HepG2 (cell line): ENCODE results near the gene TMEM125. TPM values are rescaled to one million over a fixed set of nuclear protein-coding genes. Genes with fewer than 3 reads are reported as not detected.

Source experiments
- ATAC-seq: fragments of 200-7000 bp; cut with Tn5 transposase; 3 replicates; pipeline ENCODE4 v1.9.1; 2020; ENCODE audit warnings: mild to moderate bottlenecking, moderate library complexity
- BruUV-seq: library from RNA; stranded (reverse); fragments of 400-500 nt; replicated peaks from 2 replicates; lab custom pipeline; 2021; lab: Mats Ljungman, UMichigan
- CTCF ChIA-PET: fragments of 300-600 bp; formaldehyde crosslinking; extraction: SDS; loops from one replicate; lab custom pipeline; 2021; ENCODE audit warnings: low total read pairs, inconsistent platforms, low intra/inter-chr PET ratio; lab: Yijun Ruan, JAX
- POLR2A ChIA-PET: fragments of 350-600 bp; sonication (Branson Sonifier 250); formaldehyde crosslinking; loops from one replicate; lab custom pipeline; 2020; ENCODE audit warnings: antibody characterized with exemption, inconsistent platforms; lab: Yijun Ruan, JAX
- DNase-seq: peaks from one replicate; pipeline ENCODE4 v3.0.0-alpha.2; 2015; ENCODE audit warnings: low spot score
- FAIRE-seq: peaks from 3 replicates; lab custom pipeline; 2011; peaks lifted over from hg19 to GRCh38; lab: Jason Lieb, UNC
- H2AFZ ChIP-seq: one replicate; pipeline ENCODE4 v1.6.1; 2011; ENCODE audit warnings: low read length, inconsistent platforms
- H3K27ac ChIP-seq: fragments of 300-600 bp; 3 replicates; pipeline ENCODE4 v1.8.0; 2011; ENCODE audit warnings: mixed run types, mild to moderate bottlenecking, mixed read lengths, low read length, inconsistent platforms; ENCODE audit not compliant: insufficient read depth; ENCODE audit errors: extremely low read length
- H3K27me3 ChIP-seq, 2 experiments: fragments of 200-600 bp in 1 of 2; 2 replicates in 1 of 2; 3 replicates in 1 of 2; pipeline versions ENCODE4 v1.6.0 to v1.8.0; 2011; ENCODE audit warnings: low read length in 2 of 2, mild to moderate bottlenecking in 2 of 2, moderate library complexity in 2 of 2, inconsistent platforms in 1 of 2; ENCODE audit not compliant: insufficient read depth in 2 of 2, control insufficient read depth in 1 of 2
- H3K36me3 ChIP-seq, 2 experiments: fragments of 200-600 bp in 1 of 2; replicated peaks in 1 of 2; 2 replicates in 1 of 2; 3 replicates in 1 of 2; pipeline versions ENCODE4 v1.5.1 to v1.8.0; 2011; ENCODE audit warnings: low read length in 2 of 2, inconsistent platforms in 1 of 2; ENCODE audit not compliant: insufficient read depth in 2 of 2, control insufficient read depth in 1 of 2
- H3K4me1 ChIP-seq: 2 replicates; pipeline ENCODE4 v1.5.1; 2012; ENCODE audit warnings: low read length, inconsistent platforms; ENCODE audit not compliant: insufficient read depth
- H3K4me2 ChIP-seq: 2 replicates; pipeline ENCODE4 v1.6.0; 2011; ENCODE audit warnings: low read depth, low read length, inconsistent platforms
- H3K4me3 ChIP-seq, 3 experiments: fragments of 200-600 bp in 1 of 3; sonication (generic), shearing (Covaris generic) in 1 of 3; replicated peaks in 1 of 3; 2 replicates each; pipeline ENCODE4 v1.5.1; 2011 to 2016; ENCODE audit warnings: low read length in 3 of 3, inconsistent platforms in 2 of 3, low read depth in 2 of 3, mild to moderate bottlenecking in 2 of 3, control low read depth in 1 of 3, mixed read lengths in 1 of 3; ENCODE audit not compliant: insufficient read depth in 1 of 3
- H3K79me2 ChIP-seq: one replicate; pipeline ENCODE4 v1.6.1; 2011; ENCODE audit warnings: low read length, inconsistent platforms; ENCODE audit not compliant: insufficient read depth
- H3K9ac ChIP-seq: 2 replicates; pipeline ENCODE4 v1.6.0; 2011; ENCODE audit warnings: mild to moderate bottlenecking, low read depth, low read length, inconsistent platforms; ENCODE audit not compliant: insufficient read depth
- H3K9me3 ChIP-seq: 2 replicates; pipeline ENCODE4 v1.5.1; 2012; ENCODE audit warnings: mild to moderate bottlenecking, low read length
- H4K20me1 ChIP-seq: 2 replicates; pipeline ENCODE4 v1.6.0; 2011; ENCODE audit warnings: inconsistent platforms, mild to moderate bottlenecking, low read length, moderate library complexity; ENCODE audit not compliant: insufficient read depth
- AHR ChIP-seq: IDR thresholded peaks from 2 replicates; pipeline ENCODE4 v1.6.1; 2018; ENCODE audit warnings: missing genetic modification reagents, missing compliant biosample characterization
- CEBPB ChIP-seq: IDR thresholded peaks from 2 replicates; pipeline ENCODE4 v1.6.1; 2011; ENCODE audit warnings: low read depth, low read length, improper control_type of control experiment, borderline replicate concordance
- MBD4 ChIP-seq: IDR thresholded peaks from 2 replicates; pipeline ENCODE4 v1.6.1; 2012; ENCODE audit warnings: low read length, inconsistent platforms, borderline replicate concordance
- NR1H2 ChIP-seq: sonication (generic); formaldehyde crosslinking; IDR thresholded peaks from 2 replicates; pipeline ENCODE4 v1.8.1; 2022; ENCODE audit warnings: low read depth, missing genetic modification reagents, borderline replicate concordance
- PHF20 ChIP-seq: sonication (generic); formaldehyde crosslinking; IDR thresholded peaks from 2 replicates; pipeline ENCODE4 v1.5.0; 2020; ENCODE audit warnings: mild to moderate bottlenecking, missing genetic modification reagents
- POLR2A ChIP-seq, 2 experiments: IDR thresholded peaks; 2 replicates each; pipeline ENCODE4 v1.6.1; 2011; ENCODE audit warnings: low read depth in 2 of 2, low read length in 2 of 2, mild to moderate bottlenecking in 1 of 2, moderate library complexity in 1 of 2; ENCODE audit not compliant: insufficient read depth in 1 of 2
- RAD21 ChIP-seq: fragments of 450-650 bp; formaldehyde crosslinking; IDR thresholded peaks from 2 replicates; pipeline ENCODE4 v1.5.0; 2020; ENCODE audit warnings: mild to moderate bottlenecking
- RORA ChIP-seq: sonication (generic); formaldehyde crosslinking; IDR thresholded peaks from 2 replicates; pipeline ENCODE4 v1.5.0; 2020; ENCODE audit warnings: mild to moderate bottlenecking, missing genetic modification reagents, moderate library complexity
- TAF15 ChIP-seq: fragments of 200-400 bp; formaldehyde crosslinking; IDR thresholded peaks from one replicate; pipeline ENCODE4 v1.6.1; 2018; ENCODE audit warnings: mild to moderate bottlenecking, low read depth, low read length; ENCODE audit not compliant: poor library complexity, severe bottlenecking
- TMF1 ChIP-seq: sonication (generic); formaldehyde crosslinking; IDR thresholded peaks from 2 replicates; pipeline ENCODE4 v1.8.1; 2022; ENCODE audit warnings: low read depth, missing genetic modification reagents
- TOPORS ChIP-seq: sonication (generic); formaldehyde crosslinking; IDR thresholded peaks from 2 replicates; pipeline ENCODE4 v1.8.0; 2023; ENCODE audit warnings: mild to moderate bottlenecking, missing genetic modification reagents
- XRCC5 ChIP-seq: fragments of 200-400 bp; formaldehyde crosslinking; optimal IDR thresholded peaks from 2 replicates; pipeline ENCODE3; 2017; ENCODE audit warnings: mild to moderate bottlenecking, low read length
- ZNF614 ChIP-seq: IDR thresholded peaks from 2 replicates; pipeline ENCODE4 v1.6.1; 2018; ENCODE audit warnings: missing biosample characterization, missing genetic modification reagents, inconsistent platforms, borderline replicate concordance
- ZNF709 ChIP-seq: sonication (generic); formaldehyde crosslinking; IDR thresholded peaks from 2 replicates; pipeline ENCODE4 v1.5.0; 2020; ENCODE audit warnings: mild to moderate bottlenecking, missing genetic modification reagents
- WGBS: methylation state at CpG from one replicate; pipeline ENCODE4 v1.1.6; 2017; ENCODE audit warnings: low lambda C conversion rate; 5-methylcytosine and 5-hydroxymethylcytosine counted together
- in situ Hi-C: cut with HindIII; loops from 2 replicates; pipeline ENCODE4 v1.10.0; 2017; ENCODE audit warnings: low pct_unique_long_range_greater_than_20kb; ENCODE audit not compliant: extremely low pct_ligation_motif_present
- intact Hi-C: fragments of 100-400 bp; cut with micrococcal nuclease; formaldehyde crosslinking; loops from one replicate; pipeline ENCODE4 v1.10.0; 2022; ENCODE audit not compliant: unreplicated experiment
- polyA plus RNA-seq, 8 experiments: library from polyadenylated mRNA; depleted of rRNA in 3 of 8; stranded (reverse) in 7 of 8; unstranded in 1 of 8; fragments of >200 nt; fragmentation: Illumina TruSeq in 4 of 8; extraction: Trizol in 4 of 8; gene quantifications; 2 replicates each; pipeline versions ENCODE4 v1.2.1 to v1.2.3, GENCODE V29; 2011 to 2016; ENCODE audit warnings: low read depth in 4 of 8, missing spikeins in 1 of 8, mixed read lengths in 1 of 8; ENCODE audit not compliant: insufficient read depth in 1 of 8
- total RNA-seq, 5 experiments: library from RNA; depleted of rRNA; stranded (reverse); fragments of >200 nt; fragmentation: Illumina TruSeq; extraction: Trizol; gene quantifications; 2 replicates each; pipeline ENCODE4 v1.2.3, GENCODE V29; 2016; ENCODE audit warnings: low read depth in 1 of 5
- TF ChIP-seq, protein P1 (sequence below): sonication (generic); formaldehyde crosslinking; IDR thresholded peaks from 2 replicates; pipeline ENCODE4 v1.4.0; 2020; ENCODE audit warnings: mild to moderate bottlenecking, missing genetic modification reagents, borderline replicate concordance
- TF ChIP-seq, protein P2 (sequence below): sonication (generic); formaldehyde crosslinking; IDR thresholded peaks from 2 replicates; pipeline ENCODE4 v1.8.1; 2023; ENCODE audit warnings: missing genetic modification reagents, inconsistent platforms, borderline replicate concordance

The TMEM125 gene
- total and polyA plus RNA-seq, 2 of the 13 experiments (the other 11 are each of a cell fraction or from before 2014, with no cell fraction given) = 0.03 TPM; not detected in 1

- in situ Hi-C loops = no loop called here
- intact Hi-C loops = no loop called here
These were observed 11.4 kb upstream of the TMEM125 start for GRCh38 chr1:43258370-43258769.

DNA sequence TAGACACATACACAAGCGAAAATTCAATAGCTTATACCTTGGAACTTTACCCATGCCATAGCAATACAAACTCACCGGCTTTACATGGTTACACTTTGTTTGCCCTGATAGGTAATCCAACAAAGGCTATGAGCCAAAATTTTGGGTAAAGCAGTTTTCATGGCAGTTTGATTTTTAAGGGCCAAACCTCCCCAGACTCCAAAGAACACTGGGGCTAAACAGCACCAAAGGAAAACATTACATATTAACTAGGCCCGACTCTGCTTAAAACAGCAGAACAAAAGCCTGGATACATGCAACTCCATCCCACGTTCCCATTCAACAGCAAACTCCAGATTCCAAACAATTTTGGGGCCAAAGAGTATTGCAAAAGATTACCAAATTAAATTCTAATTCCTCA lies 4.4 kb upstream of the TMEM125 start:
- WGBS = 4% methylated on average over 4 of the region's 4 CpGs
- no peak overlapping the region for H3K27ac ChIP-seq
- POLR2A ChIA-PET = no interaction called here
- TF ChIP-seq TMF1 = no peak
- TF ChIP-seq NR1H2 (CRISPR knock-in tag) = no peak
- TF ChIP-seq TAF15 = no peak
- TF ChIP-seq ZNF709 (CRISPR knock-in tag) = no peak
- TF ChIP-seq POLR2A (IDR thresholded peaks at IDR 0.05; ENCODE audit: insufficient read depth in 1 of 2, low read depth in 2 of 2, low read length in 2 of 2) = no peak
- TF ChIP-seq MBD4 = no peak
- no peak for TF ChIP-seq ZNF614 (CRISPR knock-in tag)
- TF ChIP-seq PHF20 (CRISPR knock-in tag) = no peak
- TF ChIP-seq, protein P1, sequence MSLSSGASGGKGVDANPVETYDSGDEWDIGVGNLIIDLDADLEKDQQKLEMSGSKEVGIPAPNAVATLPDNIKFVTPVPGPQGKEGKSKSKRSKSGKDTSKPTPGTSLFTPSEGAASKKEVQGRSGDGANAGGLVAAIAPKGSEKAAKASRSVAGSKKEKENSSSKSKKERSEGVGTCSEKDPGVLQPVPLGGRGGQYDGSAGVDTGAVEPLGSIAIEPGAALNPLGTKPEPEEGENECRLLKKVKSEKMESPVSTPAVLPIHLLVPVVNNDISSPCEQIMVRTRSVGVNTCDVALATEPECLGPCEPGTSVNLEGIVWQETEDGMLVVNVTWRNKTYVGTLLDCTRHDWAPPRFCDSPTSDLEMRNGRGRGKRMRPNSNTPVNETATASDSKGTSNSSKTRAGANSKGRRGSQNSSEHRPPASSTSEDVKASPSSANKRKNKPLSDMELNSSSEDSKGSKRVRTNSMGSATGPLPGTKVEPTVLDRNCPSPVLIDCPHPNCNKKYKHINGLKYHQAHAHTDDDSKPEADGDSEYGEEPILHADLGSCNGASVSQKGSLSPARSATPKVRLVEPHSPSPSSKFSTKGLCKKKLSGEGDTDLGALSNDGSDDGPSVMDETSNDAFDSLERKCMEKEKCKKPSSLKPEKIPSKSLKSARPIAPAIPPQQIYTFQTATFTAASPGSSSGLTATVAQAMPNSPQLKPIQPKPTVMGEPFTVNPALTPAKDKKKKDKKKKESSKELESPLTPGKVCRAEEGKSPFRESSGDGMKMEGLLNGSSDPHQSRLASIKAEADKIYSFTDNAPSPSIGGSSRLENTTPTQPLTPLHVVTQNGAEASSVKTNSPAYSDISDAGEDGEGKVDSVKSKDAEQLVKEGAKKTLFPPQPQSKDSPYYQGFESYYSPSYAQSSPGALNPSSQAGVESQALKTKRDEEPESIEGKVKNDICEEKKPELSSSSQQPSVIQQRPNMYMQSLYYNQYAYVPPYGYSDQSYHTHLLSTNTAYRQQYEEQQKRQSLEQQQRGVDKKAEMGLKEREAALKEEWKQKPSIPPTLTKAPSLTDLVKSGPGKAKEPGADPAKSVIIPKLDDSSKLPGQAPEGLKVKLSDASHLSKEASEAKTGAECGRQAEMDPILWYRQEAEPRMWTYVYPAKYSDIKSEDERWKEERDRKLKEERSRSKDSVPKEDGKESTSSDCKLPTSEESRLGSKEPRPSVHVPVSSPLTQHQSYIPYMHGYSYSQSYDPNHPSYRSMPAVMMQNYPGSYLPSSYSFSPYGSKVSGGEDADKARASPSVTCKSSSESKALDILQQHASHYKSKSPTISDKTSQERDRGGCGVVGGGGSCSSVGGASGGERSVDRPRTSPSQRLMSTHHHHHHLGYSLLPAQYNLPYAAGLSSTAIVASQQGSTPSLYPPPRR (CRISPR knock-in tag) = no peak
- no peak for TF ChIP-seq RAD21
- TF ChIP-seq TOPORS = no peak

More at GRCh38 chr1:43258370-43258769, 11.4 kb upstream of the TMEM125 start:
- Histone ChIP-seq H3K27me3 (peaks cover 3 to 7% of the 10 kb centered on the region in 2 experiments; a peak in 3 of 5 replicates), H3K27ac (no peak overlapping the region), H3K36me3 (no peaks in the 10 kb centered on the region), H3K4me3 (no peak overlapping the region), H2AFZ (no peak overlapping the region), H3K79me2 (no peaks in the 10 kb centered on the region), H3K9ac (no peak overlapping the region), H3K9me3 (peaks cover 22% of the 10 kb centered on the region), H3K4me1 (peaks cover 8% of the 10 kb centered on the region; the same call in 1 of the 2 replicates), H3K4me2 (no peak overlapping the region), H4K20me1 (no peaks in the 10 kb centered on the region)
- CTCF ChIA-PET = no interaction called here
- POLR2A ChIA-PET = no interaction called here
- no peak for ATAC-seq
- TF ChIP-seq RORA (CRISPR knock-in tag) (no peak), AHR (CRISPR knock-in tag) (no peak), XRCC5 (no peak), CEBPB (peak; percentile 52; the same call in 1 of the 2 replicates)
- TF ChIP-seq, protein P2, sequence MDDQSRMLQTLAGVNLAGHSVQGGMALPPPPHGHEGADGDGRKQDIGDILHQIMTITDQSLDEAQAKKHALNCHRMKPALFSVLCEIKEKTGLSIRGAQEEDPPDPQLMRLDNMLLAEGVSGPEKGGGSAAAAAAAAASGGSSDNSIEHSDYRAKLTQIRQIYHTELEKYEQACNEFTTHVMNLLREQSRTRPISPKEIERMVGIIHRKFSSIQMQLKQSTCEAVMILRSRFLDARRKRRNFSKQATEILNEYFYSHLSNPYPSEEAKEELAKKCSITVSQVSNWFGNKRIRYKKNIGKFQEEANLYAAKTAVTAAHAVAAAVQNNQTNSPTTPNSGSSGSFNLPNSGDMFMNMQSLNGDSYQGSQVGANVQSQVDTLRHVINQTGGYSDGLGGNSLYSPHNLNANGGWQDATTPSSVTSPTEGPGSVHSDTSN (CRISPR knock-in tag) = no peak
- FAIRE-seq = no peak
- DNase-seq = no peak
- WGBS = 15% methylated on average over 3 of the region's 3 CpGs
- no TSS peak for BruUV-seq

More for the DNA sequence above, 4.4 kb upstream of the TMEM125 start:
- H2AFZ ChIP-seq = no peak overlapping the region
- FAIRE-seq = no peak
- CTCF ChIA-PET = no interaction called here
- no peaks in the 10 kb centered on the region for H3K36me3 ChIP-seq
- no peak overlapping the region for H3K4me2 ChIP-seq
- H3K4me3 ChIP-seq = no peak overlapping the region
- peaks cover 19% of the 10 kb centered on the region for H3K9me3 ChIP-seq
- no peaks in the 10 kb centered on the region for H3K79me2 ChIP-seq
- no peak for DNase-seq
- no peak for ATAC-seq
- BruUV-seq = no TSS peak
- intact Hi-C loops (no loop called here), in situ Hi-C loops (no loop called here)
- peaks cover 0 to 3% of the 10 kb centered on the region in 2 experiments; a peak in 1 of 5 replicates for H3K27me3 ChIP-seq
- no peaks in the 10 kb centered on the region for H4K20me1 ChIP-seq
- peaks cover 48% of the 10 kb centered on the region for H3K4me1 ChIP-seq
- no peak overlapping the region for H3K9ac ChIP-seq
